Stimulated activated CD4-positive, alpha-beta T cell treated with anti-CD3 and anti-CD28 coated beads, Interleukin-12 subunit alpha, Interleukin-12 subunit beta, amount 100 ng/mL, for 24 hours (primary cell): ENCODE measurements around the gene STIMATE.

Experiments
- DNase-seq, 2 experiments: peaks; one replicate each; pipeline ENCODE4 v3.0.0-alpha.2; 2020; ENCODE audit warnings: low read depth in 2 of 2

The STIMATE gene

DNA sequence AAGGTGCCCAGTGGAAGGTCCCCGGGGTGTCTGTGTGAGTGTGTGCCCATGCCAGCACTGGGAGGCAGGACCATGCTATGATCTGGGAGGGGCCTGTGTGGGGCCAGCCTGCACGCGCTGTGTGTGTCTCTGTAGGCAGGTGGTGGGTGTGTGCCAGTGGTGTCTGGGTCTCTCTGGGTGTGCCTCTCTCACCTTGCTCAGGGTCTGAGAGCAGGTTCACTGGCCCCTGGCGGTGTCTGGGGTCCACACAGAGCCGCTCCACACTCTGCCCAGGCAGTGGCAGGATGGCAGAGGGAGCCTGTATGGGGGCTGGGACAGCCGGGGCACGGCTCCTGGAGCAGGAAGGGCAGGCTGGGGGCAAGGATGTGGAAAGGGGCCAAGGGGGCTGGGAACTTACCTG is 79.5 kb downstream of the STIMATE start:
- no peak for DNase-seq

- no peak for DNase-seq
These were observed 80.1 kb downstream of the STIMATE start for GRCh38 chr3:52817221-52817620.

DNA sequence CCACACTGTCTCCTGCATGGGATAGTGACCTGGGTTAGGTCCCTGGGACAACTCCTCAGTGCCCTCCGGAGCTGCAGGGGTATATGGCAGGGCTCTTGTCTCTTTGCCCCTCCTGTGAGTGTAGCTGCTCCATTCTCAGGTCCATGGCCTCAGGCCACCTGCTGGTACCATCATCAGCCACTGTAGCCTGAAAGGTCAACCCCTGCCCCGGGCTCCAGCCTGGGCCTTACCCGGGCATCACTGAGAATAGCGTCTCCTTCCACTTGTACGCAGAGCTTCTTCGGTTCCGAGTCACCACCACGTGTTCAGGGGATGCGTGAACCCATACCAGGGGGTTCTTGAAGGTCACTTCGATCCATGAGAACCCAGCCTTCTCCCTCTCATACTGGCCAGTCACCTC is 80.7 kb downstream of the STIMATE start:
- no peak for DNase-seq

- DNase-seq = no peak
These were observed 81.1 kb downstream of the STIMATE start for GRCh38 chr3:52816199-52816598.

- no peak for DNase-seq
These were observed 83.5 kb downstream of the STIMATE start for GRCh38 chr3:52813810-52814209.

DNA sequence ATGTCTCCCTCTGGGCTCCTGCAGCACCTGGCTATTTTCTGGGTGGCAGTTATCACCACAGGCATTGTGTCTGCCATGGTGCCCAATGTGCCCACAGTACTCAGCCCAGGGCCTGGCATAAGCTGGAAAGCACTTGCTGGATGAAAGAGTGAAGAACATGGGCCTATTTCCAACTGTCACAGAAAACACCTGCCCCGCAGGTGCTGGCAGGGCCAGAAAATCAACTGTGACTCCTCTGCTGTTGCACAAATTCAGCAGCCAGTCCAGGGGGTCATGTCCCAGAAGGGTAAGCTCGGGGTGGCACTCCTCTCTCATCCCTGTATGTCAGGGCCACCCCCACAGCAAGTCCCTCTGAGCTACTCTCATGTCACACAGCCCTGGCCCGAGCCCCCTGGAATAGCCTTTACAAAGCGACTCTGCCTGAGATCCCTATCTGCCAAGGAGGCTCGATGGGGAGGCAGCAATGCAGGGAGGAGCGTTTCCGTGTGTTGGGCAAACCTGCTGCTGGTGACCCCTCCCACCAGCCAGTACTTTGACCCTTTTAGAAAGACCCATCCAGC is 85.8 kb downstream of the STIMATE start:
- DNase-seq = no peak

DNA sequence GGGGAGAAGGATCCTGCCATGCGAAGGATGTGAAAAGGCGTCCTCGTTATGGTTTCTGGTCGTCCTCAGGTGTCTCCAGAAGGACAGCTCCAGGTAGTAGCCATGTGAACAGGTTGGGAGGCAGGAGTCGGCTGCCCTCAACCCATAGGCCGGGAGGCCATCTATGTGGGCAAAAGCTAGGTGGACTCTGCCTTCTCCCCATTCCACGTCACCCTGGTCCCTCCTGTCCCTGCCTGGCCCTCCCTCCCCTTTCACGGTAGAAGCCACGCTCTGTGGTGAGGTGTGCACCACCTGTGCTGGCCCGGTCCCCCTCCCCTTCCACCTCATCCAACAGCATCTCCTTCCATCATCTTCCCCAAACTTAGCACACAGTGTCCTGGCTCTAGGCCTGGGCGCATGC is 86.4 kb downstream of the STIMATE start:
- no peak for DNase-seq

- DNase-seq = no peak
These were observed 87.5 kb downstream of the STIMATE start for GRCh38 chr3:52809662-52810377.

- no peak for DNase-seq
These were observed 88.2 kb downstream of the STIMATE start for GRCh38 chr3:52809149-52809548.

GRCh38 chr3:52805270-52806039 is 91.9 kb downstream of the STIMATE start:
- no peak for DNase-seq

DNA sequence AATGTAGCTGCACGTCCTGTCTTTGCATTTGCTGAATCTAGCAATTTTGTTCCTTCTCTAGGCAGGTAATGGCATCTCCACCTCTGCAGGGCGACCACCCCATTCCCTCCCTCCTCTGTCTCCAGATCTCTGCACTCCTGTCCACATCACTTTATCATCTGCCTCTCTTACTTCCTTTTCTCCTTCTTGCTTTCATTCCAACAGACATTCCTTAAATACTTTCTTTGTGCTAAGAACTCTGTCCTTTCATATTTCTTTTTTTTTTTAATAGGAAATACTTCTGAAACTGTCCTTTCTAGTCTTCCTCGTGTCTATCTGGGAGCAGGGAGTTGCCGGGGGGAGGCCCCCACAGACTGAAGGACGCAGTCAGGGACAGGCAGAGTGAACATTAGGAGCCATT is 95.5 kb downstream of the STIMATE start:
- no peak for DNase-seq

DNA sequence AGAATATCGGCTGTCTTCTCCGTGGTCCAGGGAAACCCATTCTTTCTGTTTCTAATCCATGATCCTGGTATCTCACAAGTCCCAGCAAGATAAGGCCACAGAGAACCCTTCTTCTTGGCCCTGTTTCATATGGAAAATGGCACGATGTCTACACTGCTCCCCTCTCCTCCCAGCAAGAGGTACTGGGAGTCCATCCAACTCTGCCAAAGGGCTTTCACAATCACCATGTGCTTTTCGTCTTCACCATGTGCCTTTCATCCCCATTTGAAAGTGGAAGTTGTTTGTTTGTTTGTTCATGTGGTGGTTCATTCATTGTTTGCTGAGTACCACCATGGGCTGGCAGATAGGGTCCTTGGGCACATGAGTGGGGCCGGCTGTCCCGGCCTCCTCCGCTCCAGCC is 97.3 kb downstream of the STIMATE start:
- no peak for DNase-seq

DNA sequence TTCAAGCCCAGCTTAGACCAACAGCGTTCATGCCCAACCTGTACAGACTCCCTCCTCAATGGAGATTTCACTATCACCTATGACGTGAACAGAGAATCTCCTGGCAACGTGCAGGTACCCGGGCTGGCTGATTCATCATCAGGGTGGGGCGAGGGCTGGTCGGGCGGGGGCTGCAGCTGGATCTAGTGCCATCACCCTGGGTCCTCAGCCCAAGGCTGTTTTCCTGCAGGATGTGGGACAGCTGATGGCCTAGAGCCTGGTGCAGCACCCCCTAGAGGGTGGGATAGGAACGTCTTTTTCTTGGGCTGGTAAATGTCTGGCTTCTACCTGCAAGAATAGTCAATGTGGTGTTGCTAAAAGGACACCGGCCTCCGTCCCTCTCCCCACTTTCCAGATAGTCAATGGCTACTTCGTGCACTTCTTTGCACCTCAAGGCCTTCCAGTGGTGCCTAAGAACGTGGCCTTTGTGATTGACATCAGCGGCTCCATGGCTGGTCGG is 98.3 kb downstream of the STIMATE start:
- no peak for DNase-seq

- DNase-seq = no peak
These were observed 98.9 kb downstream of the STIMATE start for GRCh38 chr3:52798376-52798977.

GRCh38 chr3:52796411-52796810 is 100.9 kb downstream of the STIMATE start:
- DNase-seq = no peak

DNA sequence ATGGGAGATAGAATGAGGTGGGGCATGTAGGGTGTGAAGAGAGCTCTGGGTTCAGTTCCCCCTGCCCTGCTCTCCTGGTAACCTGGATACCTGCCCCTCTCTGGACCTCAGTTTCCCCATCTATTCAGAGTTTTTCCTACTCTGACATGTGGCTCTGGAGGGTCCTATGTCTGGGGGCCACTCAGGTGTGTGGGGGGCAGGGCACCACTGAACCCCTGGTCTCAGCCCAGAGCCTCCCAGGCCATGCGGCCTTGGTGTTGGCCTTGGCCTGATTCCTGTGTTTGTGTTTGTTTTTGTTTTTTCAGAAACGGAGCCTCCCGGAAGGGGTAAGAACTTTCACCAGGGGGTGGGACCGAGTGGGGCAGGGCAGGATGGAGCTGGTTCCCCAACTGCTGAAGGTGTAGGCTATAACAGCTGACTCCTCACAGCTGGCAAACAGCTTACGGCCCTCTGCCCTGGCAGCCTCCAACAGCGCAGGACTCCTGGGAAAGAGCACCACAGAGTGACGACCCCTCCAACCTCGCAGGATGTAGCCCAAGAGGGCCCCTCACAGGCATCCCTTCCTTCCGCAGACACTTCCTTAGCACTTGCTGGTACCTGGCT is 101.9 kb downstream of the STIMATE start:
- no peak for DNase-seq

GRCh38 chr3:52794612-52795099 is 102.7 kb downstream of the STIMATE start, which contains the start of gene ITIH3:
ITIH3 (plus strand) TSS chr3:52794796; CDS start chr3:52794804, 8 bp downstream.
- no peak for DNase-seq

DNA sequence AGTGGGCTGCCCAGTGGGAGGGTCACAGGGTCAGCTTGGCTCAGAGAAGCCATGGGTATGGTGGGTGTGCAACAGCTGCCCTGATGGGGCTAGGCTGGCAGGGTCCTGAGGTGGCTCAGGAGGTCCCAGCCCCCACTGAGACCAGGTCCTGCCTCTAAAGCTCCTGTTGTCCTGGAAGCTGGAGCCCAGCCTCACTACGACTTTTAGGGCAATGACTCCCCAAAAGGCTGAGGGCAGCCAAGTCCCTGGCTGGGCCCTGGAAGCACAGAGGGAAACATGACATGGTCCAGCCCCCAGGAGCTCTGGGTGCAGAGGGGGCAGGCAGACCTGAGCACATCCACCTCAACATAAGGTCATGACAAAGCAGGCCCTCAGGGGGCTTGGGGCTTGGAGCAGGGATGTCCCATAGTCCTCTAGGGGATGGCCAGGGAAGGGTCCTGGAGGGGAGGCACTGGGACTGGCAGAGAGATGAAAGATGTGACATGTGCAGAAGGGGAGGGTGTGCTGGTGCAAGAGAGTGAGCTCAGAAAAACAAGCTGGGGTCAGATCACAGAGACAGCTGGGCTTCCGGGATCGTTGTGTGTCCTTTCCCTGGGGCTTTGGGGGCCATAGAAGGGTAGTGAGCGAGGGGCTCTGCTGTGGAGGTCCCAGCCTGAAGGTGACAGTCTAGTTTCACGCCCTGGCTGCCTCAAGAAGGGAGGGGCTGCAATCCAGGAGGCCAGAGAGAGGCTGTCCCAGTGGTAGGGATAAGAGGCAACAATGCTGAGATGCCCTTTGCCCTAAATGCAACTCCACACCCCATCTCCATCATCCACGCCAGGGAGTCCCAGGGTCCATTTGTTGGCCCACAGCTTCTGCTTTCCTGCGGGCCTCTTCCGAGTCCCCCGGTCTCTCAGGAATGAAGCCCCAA is 103.4 kb downstream of the STIMATE start:
- no peak for DNase-seq

DNA sequence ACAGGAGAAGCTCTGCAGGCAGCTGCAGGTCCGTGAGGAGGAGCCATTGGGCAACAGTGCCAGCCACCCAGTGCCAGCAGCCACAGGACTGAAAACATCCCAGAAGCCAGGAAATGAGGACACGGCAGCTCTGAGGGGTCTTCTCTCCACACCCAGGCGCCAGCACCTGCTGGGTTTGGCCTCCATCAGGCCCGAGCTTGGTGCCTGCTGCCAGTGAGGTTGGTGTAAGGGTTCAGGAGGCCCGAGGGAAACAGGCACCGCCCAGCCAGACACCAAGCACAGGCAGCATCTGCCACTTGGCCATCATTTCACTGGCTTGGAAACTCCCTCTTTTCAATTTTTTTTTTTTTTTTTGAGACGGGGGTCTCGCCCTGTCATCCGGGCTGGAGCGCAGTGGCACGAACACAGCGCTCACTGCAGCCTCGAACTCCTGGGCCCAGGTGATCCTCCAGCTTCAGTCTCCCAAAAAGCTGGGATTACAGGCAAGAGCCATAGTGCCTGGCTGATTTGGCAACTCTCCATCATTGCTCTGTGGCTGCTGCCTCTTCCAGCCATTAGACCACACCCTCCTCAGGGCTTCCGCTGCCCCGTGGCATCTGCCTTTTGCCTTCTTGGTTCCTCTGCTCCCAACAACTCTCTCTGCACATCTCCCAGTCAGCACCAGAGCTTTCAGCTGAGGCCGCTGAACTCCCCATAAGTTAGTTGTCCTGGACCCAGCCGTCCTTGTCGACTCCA is 104.2 kb downstream of the STIMATE start:
- DNase-seq = no peak

DNA sequence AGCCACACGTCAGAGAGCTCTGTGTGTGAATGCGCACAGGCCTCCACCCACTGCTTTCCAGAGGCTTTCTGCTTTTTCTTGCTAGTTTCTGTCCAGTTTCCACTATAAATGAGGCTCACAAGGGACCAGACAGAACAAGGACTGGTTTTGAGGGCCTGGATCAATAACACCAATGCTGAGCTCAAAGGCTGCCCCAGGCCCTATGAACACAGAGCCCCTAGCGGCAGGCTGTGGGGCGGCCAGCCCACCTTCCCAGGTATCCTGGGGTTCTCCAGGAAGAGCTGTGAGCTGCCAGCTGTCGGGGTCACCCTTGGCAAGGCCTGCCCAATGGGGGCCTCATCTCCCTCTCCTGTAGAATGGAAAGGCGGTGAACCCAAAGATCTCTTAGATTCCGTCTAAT is 104.9 kb downstream of the STIMATE start:
- no peak for DNase-seq
